OCI-LY7 (cell line): Measurements from ENCODE around the gene RBCK1. TPM values are rescaled to one million over a fixed set of nuclear protein-coding genes. Genes with fewer than 3 reads are reported as not detected.

ENCODE experiments used
- BruUV-seq: library from RNA; stranded (reverse); fragments of 400-500 nt; replicated peaks from 2 replicates; lab custom pipeline; 2021; lab: Mats Ljungman, UMichigan
- CTCF ChIA-PET: fragments of 300-600 bp; sonication (Branson Sonifier 250); formaldehyde crosslinking; loops from one replicate; lab custom pipeline; 2022; ENCODE audit warnings: antibody characterized with exemption; ENCODE audit not compliant: unreplicated experiment; lab: Charles Lee
- POLR2A ChIA-PET: fragments of 300-600 bp; sonication (Branson Sonifier 250); formaldehyde crosslinking; loops from one replicate; lab custom pipeline; 2022; ENCODE audit warnings: antibody characterized with exemption; lab: Charles Lee
- DNase-seq: peaks from one replicate; pipeline ENCODE4 v3.0.0-alpha.2; 2015; ENCODE audit warnings: low spot score
- H2AFZ ChIP-seq: fragments of 200-600 bp; sonication (generic), shearing (Covaris generic); 2 replicates; pipeline ENCODE4 v1.6.1; 2014; ENCODE audit warnings: mild to moderate bottlenecking, antibody characterized with exemption, low read length, moderate library complexity
- H3K27ac ChIP-seq: fragments of 200-600 bp; sonication (generic); 2 replicates; pipeline ENCODE4 v1.5.1; 2014; ENCODE audit warnings: mixed run types, low read depth, mild to moderate bottlenecking, moderate library complexity, low read length, inconsistent platforms; ENCODE audit not compliant: poor library complexity, severe bottlenecking
- H3K36me3 ChIP-seq: fragments of 200-600 bp; sonication (generic); 2 replicates; pipeline ENCODE4 v1.6.1; 2014; ENCODE audit warnings: mild to moderate bottlenecking, antibody characterized with exemption, low read length, moderate library complexity, mixed read lengths; ENCODE audit not compliant: insufficient read depth
- H3K4me1 ChIP-seq: fragments of 200-600 bp; sonication (generic); 2 replicates; pipeline ENCODE4 v1.5.1; 2014; ENCODE audit warnings: mild to moderate bottlenecking, low read length; ENCODE audit not compliant: insufficient read depth, poor library complexity, severe bottlenecking
- H3K4me2 ChIP-seq: fragments of 200-600 bp; sonication (generic); 2 replicates; pipeline ENCODE4 v1.6.1; 2014; ENCODE audit warnings: mild to moderate bottlenecking, low read length
- H3K4me3 ChIP-seq: fragments of 200-600 bp; sonication (generic); 2 replicates; pipeline ENCODE4 v1.5.1; 2014; ENCODE audit warnings: mild to moderate bottlenecking, low read depth, low read length; ENCODE audit not compliant: poor library complexity, severe bottlenecking
- H3K79me2 ChIP-seq: fragments of 200-600 bp; sonication (generic); 2 replicates; pipeline ENCODE4 v1.6.1; 2016; ENCODE audit warnings: low read depth, mild to moderate bottlenecking, low read length, moderate library complexity, mixed read lengths; ENCODE audit not compliant: insufficient read depth
- H3K9me2 ChIP-seq: fragments of 200-600 bp; sonication (generic); 2 replicates; pipeline ENCODE4 v1.6.1; 2016; ENCODE audit warnings: mild to moderate bottlenecking, low read length, mixed read lengths; ENCODE audit not compliant: insufficient read depth
- H3K9me3 ChIP-seq: fragments of 200-600 bp; sonication (generic); 2 replicates; pipeline ENCODE4 v1.6.1; 2014; ENCODE audit warnings: mild to moderate bottlenecking, mixed run types, low read length, mixed read lengths
- H4K20me1 ChIP-seq: fragments of 200-600 bp; sonication (generic); 2 replicates; pipeline ENCODE4 v1.6.1; 2014; ENCODE audit warnings: mild to moderate bottlenecking, antibody characterized with exemption, low read length, moderate library complexity, mixed read lengths; ENCODE audit not compliant: insufficient read depth
- CTCF ChIP-seq: fragments of 200-600 bp; sonication (generic); conservative IDR thresholded peaks from 2 replicates; pipeline ENCODE4 v1.5.1; 2014; ENCODE audit warnings: mild to moderate bottlenecking, antibody characterized with exemption, low read length, moderate library complexity, mixed read lengths
- EZH2phosphoT487 ChIP-seq: fragments of 200-600 bp; sonication (generic); IDR thresholded peaks from 2 replicates; pipeline ENCODE4 v1.6.1; 2018; ENCODE audit warnings: low read depth, borderline replicate concordance, mild to moderate bottlenecking, mixed run types, antibody characterized with exemption, low read length, moderate library complexity, mixed read lengths
- intact Hi-C: fragments of 100-400 bp; cut with micrococcal nuclease; formaldehyde crosslinking; loops from one replicate; pipeline ENCODE4 v1.10.0; 2022; ENCODE audit not compliant: unreplicated experiment
- total RNA-seq, 2 experiments: library from RNA; depleted of rRNA in 1 of 2; stranded (reverse); fragments of >200 nt in 1 of 2; shearing (Covaris generic) in 1 of 2; gene quantifications; 2 replicates each; pipeline ENCODE4 v1.2.3, GENCODE V29; 2014 to 2022

RBCK1 gene
- total RNA-seq, 2 experiments from 2014 or later: 82.9 to 140 TPM

DNA sequence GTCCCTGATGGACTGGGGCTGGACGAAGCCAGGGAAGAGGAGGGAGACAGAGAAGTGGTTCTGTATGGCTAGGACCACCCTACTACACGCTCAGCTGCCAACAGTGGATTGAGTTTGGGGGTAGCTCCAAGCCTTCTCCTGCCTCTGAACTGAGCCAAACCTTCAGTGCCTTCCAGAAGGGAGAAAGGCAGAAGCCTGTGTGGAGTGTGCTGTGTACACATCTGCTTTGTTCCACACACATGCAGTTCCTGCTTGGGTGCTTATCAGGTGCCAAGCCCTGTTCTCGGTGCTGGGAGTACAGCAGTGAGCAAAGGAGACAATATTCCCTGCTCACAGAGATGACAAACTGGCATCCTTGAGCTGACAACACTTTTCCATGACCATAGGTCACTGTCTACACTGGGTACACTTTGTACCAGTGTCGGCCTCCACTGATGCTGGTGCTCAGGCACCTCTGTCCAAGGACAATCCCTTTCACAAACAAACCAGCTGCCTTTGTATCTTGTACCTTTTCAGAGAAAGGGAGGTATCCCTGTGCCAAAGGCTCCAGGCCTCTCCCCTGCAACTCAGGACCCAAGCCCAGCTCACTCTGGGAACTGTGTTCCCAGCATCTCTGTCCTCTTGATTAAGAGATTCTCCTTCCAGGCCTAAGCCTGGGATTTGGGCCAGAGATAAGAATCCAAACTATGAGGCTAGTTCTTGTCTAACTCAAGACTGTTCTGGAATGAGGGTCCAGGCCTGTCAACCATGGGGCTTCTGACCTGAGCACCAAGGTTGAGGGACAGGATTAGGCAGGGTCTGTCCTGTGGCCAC is 11.3 kb upstream of the RBCK1 start:
- intact Hi-C loops: no loop called here
- H2AFZ ChIP-seq: no peak overlapping the region
- H3K79me2 ChIP-seq: no peaks in the 10 kb centered on the region
- TSS peak; percentile 54 for BruUV-seq
- peaks cover 19% of the 10 kb centered on the region for H3K4me1 ChIP-seq
- ChIA-PET POLR2A (interaction anchor here (0.5 kb wide), 1 partner anchor 12 kb away, joined by 3 read pairs; no protein-coding TSS in a partner anchor), CTCF (no interaction called here)
- no peak overlapping the region for H3K4me2 ChIP-seq
- H3K9me2 ChIP-seq: no peaks in the 10 kb centered on the region
- DNase-seq: no peak
- no peaks in the 10 kb centered on the region for H3K9me3 ChIP-seq
- H3K27ac ChIP-seq: no peak overlapping the region
- no peaks in the 10 kb centered on the region for H4K20me1 ChIP-seq
- TF ChIP-seq CTCF (no peak), EZH2phosphoT487 (no peak)
- peaks cover 70% of the 10 kb centered on the region for H3K36me3 ChIP-seq
- H3K4me3 ChIP-seq: no peak overlapping the region

GRCh38 chr20:397432-398237 is 10.5 kb upstream of the RBCK1 start:
- peaks cover 62% of the 10 kb centered on the region for H3K36me3 ChIP-seq
- H3K4me1 ChIP-seq: peaks cover 26% of the 10 kb centered on the region
- H3K4me2 ChIP-seq: no peak overlapping the region
- POLR2A ChIA-PET: no interaction called here
- CTCF ChIA-PET: no interaction called here
- H3K9me2 ChIP-seq: no peaks in the 10 kb centered on the region
- intact Hi-C loops: no loop called here
- DNase-seq: no peak
- no peak overlapping the region for H2AFZ ChIP-seq
- no peaks in the 10 kb centered on the region for H4K20me1 ChIP-seq
- no peaks in the 10 kb centered on the region for H3K9me3 ChIP-seq
- H3K79me2 ChIP-seq: no peaks in the 10 kb centered on the region
- no TSS peak for BruUV-seq
- H3K27ac ChIP-seq: no peak overlapping the region
- no peak for TF ChIP-seq CTCF
- TF ChIP-seq EZH2phosphoT487: no peak
- no peak overlapping the region for H3K4me3 ChIP-seq
